Neural cell (in vitro differentiated cells): ENCODE measurements around the gene SPDL1. TPM values are rescaled to one million over a fixed set of nuclear protein-coding genes. Genes with fewer than 3 reads are reported as not detected.

Experiments
- H2AFZ ChIP-seq: fragments of 200-600, 300-800 bp; sonication (generic), shearing (Covaris generic); 2 replicates; pipeline ENCODE4 v1.6.0; 2014; ENCODE audit warnings: low read depth, mild to moderate bottlenecking, antibody characterized with exemption, low read length, moderate library complexity
- H3F3A ChIP-seq: fragments of 200-600 bp; shearing (Covaris generic); 2 replicates; pipeline ENCODE4 v1.6.1; 2016; ENCODE audit warnings: mild to moderate bottlenecking, moderate library complexity, mixed read lengths, antibody characterized with exemption, low read length; ENCODE audit not compliant: insufficient read depth, poor library complexity, severe bottlenecking
- H3K27ac ChIP-seq: fragments of 200-600, 300-800 bp; sonication (generic), shearing (Covaris generic); 2 replicates; pipeline ENCODE4 v1.5.1; 2014; ENCODE audit warnings: mild to moderate bottlenecking, low read length, moderate library complexity
- H3K27me3 ChIP-seq: fragments of 300-800, 200-600 bp; sonication (generic), shearing (Covaris generic); 2 replicates; pipeline ENCODE4 v1.6.0; 2014; ENCODE audit warnings: mild to moderate bottlenecking, low read depth, low read length, moderate library complexity; ENCODE audit not compliant: insufficient read depth
- H3K36me3 ChIP-seq: fragments of 300-800, 200-600 bp; sonication (generic), shearing (Covaris generic); 2 replicates; pipeline ENCODE4 v1.5.1; 2014; ENCODE audit warnings: mild to moderate bottlenecking, antibody characterized with exemption, low read length, moderate library complexity; ENCODE audit not compliant: insufficient read depth
- H3K4me2 ChIP-seq: fragments of 300-800, 200-600 bp; sonication (generic), shearing (Covaris generic); 2 replicates; pipeline ENCODE4 v1.6.0; 2014; ENCODE audit warnings: mild to moderate bottlenecking, low read length
- H3K4me3 ChIP-seq: fragments of 300-800, 200-600 bp; sonication (generic), shearing (Covaris generic); 2 replicates; pipeline ENCODE4 v1.5.1; 2014; ENCODE audit warnings: mild to moderate bottlenecking, low read length, moderate library complexity
- H3K79me2 ChIP-seq: fragments of 200-600 bp; shearing (Covaris generic); replicated peaks from 2 replicates; pipeline ENCODE4 v1.6.0; 2014; ENCODE audit warnings: mild to moderate bottlenecking, low read length, moderate library complexity; ENCODE audit not compliant: insufficient read depth
- H3K9ac ChIP-seq: fragments of 300-800, 200-600 bp; sonication (generic), shearing (Covaris generic); 2 replicates; pipeline ENCODE4 v1.6.1; 2016; ENCODE audit warnings: mild to moderate bottlenecking, low read length, mixed read lengths
- H3K9me2 ChIP-seq: fragments of 200-600 bp; shearing (Covaris generic); 2 replicates; pipeline ENCODE4 v1.6.1; 2016; ENCODE audit warnings: mild to moderate bottlenecking, low read length, mixed read lengths; ENCODE audit not compliant: insufficient read depth
- H3K9me3 ChIP-seq: fragments of 200-600, 300-800 bp; sonication (generic), shearing (Covaris generic); 2 replicates; pipeline ENCODE4 v1.6.1; 2016; ENCODE audit warnings: mild to moderate bottlenecking, mixed run types, low read length, moderate library complexity, mixed read lengths
- H4K20me1 ChIP-seq: fragments of 200-600 bp; shearing (Covaris generic); 2 replicates; pipeline ENCODE4 v1.6.1; 2016; ENCODE audit warnings: mild to moderate bottlenecking, mixed run types; ENCODE audit not compliant: insufficient read depth
- EP300 ChIP-seq: fragments of 450-650 bp; conservative IDR thresholded peaks from 2 replicates; pipeline ENCODE4 v1.6.1; 2014; ENCODE audit warnings: antibody characterized with exemption, mild to moderate bottlenecking, moderate library complexity; ENCODE audit not compliant: poor library complexity, severe bottlenecking
- EZH2 ChIP-seq: fragments of 200-600, 300-800 bp; shearing (Covaris generic), sonication (generic); IDR thresholded peaks from 2 replicates; pipeline ENCODE4 v1.6.1; 2014; ENCODE audit warnings: antibody characterized with exemption, low read length, borderline replicate concordance, mild to moderate bottlenecking; ENCODE audit not compliant: insufficient read depth, poor library complexity, severe bottlenecking
- MXI1 ChIP-seq: fragments of 450-650 bp; conservative IDR thresholded peaks from 2 replicates; pipeline ENCODE4 v1.6.1; 2014; ENCODE audit warnings: antibody characterized with exemption, mild to moderate bottlenecking; ENCODE audit not compliant: poor library complexity, severe bottlenecking
- POLR2AphosphoS5 ChIP-seq: IDR thresholded peaks from 2 replicates; pipeline ENCODE4 v1.6.1; 2012
- RAD21 ChIP-seq: fragments of 450-650 bp; conservative IDR thresholded peaks from 2 replicates; pipeline ENCODE4 v1.6.1; 2014; ENCODE audit warnings: antibody characterized with exemption, mild to moderate bottlenecking, moderate library complexity
- SMC3 ChIP-seq: fragments of 450-650 bp; conservative IDR thresholded peaks from 2 replicates; pipeline ENCODE4 v1.6.1; 2014; ENCODE audit warnings: antibody characterized with exemption, mild to moderate bottlenecking, moderate library complexity; ENCODE audit not compliant: poor library complexity
- TAF1 ChIP-seq: IDR thresholded peaks from 2 replicates; pipeline ENCODE4 v1.6.1; 2012; ENCODE audit warnings: low read depth
- polyA plus RNA-seq: library from polyadenylated mRNA; depleted of rRNA; stranded (reverse); fragments of >200 nt; gene quantifications from 2 replicates; pipeline ENCODE4 v1.2.3, GENCODE V29; 2014
- TF ChIP-seq, protein P1 (sequence below): fragments of 450-650 bp; IDR thresholded peaks from 2 replicates; pipeline ENCODE4 v1.5.1; 2014; ENCODE audit warnings: antibody characterized with exemption, mild to moderate bottlenecking, moderate library complexity; ENCODE audit not compliant: poor library complexity, severe bottlenecking
- TF ChIP-seq, protein P2 (sequence below): IDR thresholded peaks from 2 replicates; pipeline ENCODE4 v1.6.1; 2012; ENCODE audit warnings: borderline replicate concordance

SPDL1 gene
- polyA plus RNA-seq, 1 donor from 2014 or later, result 26.6 TPM

- Histone ChIP-seq H3K9me2 (no peaks in the 10 kb centered on the region), H3K27me3 (no peaks in the 10 kb centered on the region), H3K9ac (no peak overlapping the region), H4K20me1 (no peaks in the 10 kb centered on the region), H3K9me3 (no peaks in the 10 kb centered on the region), H3F3A (no peaks in the 10 kb centered on the region), H2AFZ (no peak overlapping the region), H3K4me2 (no peak overlapping the region), H3K79me2 (no peaks in the 10 kb centered on the region), H3K4me3 (no peak overlapping the region), H3K27ac (no peak overlapping the region), H3K36me3 (no peaks in the 10 kb centered on the region)
- TF ChIP-seq EZH2, result no peak
- TF ChIP-seq, protein P1, sequence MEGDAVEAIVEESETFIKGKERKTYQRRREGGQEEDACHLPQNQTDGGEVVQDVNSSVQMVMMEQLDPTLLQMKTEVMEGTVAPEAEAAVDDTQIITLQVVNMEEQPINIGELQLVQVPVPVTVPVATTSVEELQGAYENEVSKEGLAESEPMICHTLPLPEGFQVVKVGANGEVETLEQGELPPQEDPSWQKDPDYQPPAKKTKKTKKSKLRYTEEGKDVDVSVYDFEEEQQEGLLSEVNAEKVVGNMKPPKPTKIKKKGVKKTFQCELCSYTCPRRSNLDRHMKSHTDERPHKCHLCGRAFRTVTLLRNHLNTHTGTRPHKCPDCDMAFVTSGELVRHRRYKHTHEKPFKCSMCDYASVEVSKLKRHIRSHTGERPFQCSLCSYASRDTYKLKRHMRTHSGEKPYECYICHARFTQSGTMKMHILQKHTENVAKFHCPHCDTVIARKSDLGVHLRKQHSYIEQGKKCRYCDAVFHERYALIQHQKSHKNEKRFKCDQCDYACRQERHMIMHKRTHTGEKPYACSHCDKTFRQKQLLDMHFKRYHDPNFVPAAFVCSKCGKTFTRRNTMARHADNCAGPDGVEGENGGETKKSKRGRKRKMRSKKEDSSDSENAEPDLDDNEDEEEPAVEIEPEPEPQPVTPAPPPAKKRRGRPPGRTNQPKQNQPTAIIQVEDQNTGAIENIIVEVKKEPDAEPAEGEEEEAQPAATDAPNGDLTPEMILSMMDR, result no peak
- no peak for TF ChIP-seq RAD21
Measured at GRCh38 chr5:169550227-169550626, 33.3 kb upstream of the SPDL1 start.

DNA sequence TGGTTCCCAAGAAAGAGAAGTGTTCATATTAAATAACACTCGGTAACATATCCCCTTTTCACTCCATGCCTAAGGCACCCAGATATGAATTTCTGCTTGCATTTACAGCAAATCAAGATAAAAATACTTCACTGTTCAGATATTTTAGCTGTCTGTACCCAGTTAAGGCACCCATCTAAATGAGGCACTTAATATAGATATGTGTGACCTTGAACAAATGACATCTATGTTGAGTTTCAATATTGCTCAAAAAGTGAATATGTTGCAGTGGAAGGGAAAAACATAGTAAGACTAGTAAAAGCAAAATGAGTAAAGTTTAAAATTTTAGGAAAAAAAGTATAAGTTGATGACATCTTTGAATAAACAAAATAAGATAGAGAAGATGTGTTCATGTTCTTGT, 32.4 kb upstream of the SPDL1 start:
- Histone ChIP-seq H3K9me2 (no peaks in the 10 kb centered on the region), H3K4me2 (no peak overlapping the region), H3K36me3 (no peaks in the 10 kb centered on the region), H3F3A (no peaks in the 10 kb centered on the region), H2AFZ (no peak overlapping the region), H3K9me3 (no peaks in the 10 kb centered on the region), H3K27me3 (no peaks in the 10 kb centered on the region), H3K79me2 (no peaks in the 10 kb centered on the region), H4K20me1 (no peaks in the 10 kb centered on the region), H3K4me3 (no peak overlapping the region), H3K27ac (no peak overlapping the region), H3K9ac (no peak overlapping the region)
- no peak for TF ChIP-seq EZH2
- TF ChIP-seq SMC3, result no peak
- TF ChIP-seq, protein P2, sequence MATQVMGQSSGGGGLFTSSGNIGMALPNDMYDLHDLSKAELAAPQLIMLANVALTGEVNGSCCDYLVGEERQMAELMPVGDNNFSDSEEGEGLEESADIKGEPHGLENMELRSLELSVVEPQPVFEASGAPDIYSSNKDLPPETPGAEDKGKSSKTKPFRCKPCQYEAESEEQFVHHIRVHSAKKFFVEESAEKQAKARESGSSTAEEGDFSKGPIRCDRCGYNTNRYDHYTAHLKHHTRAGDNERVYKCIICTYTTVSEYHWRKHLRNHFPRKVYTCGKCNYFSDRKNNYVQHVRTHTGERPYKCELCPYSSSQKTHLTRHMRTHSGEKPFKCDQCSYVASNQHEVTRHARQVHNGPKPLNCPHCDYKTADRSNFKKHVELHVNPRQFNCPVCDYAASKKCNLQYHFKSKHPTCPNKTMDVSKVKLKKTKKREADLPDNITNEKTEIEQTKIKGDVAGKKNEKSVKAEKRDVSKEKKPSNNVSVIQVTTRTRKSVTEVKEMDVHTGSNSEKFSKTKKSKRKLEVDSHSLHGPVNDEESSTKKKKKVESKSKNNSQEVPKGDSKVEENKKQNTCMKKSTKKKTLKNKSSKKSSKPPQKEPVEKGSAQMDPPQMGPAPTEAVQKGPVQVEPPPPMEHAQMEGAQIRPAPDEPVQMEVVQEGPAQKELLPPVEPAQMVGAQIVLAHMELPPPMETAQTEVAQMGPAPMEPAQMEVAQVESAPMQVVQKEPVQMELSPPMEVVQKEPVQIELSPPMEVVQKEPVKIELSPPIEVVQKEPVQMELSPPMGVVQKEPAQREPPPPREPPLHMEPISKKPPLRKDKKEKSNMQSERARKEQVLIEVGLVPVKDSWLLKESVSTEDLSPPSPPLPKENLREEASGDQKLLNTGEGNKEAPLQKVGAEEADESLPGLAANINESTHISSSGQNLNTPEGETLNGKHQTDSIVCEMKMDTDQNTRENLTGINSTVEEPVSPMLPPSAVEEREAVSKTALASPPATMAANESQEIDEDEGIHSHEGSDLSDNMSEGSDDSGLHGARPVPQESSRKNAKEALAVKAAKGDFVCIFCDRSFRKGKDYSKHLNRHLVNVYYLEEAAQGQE, result no peak
- TF ChIP-seq RAD21, result no peak
- TF ChIP-seq TAF1, result no peak
- no peak for TF ChIP-seq POLR2AphosphoS5
- TF ChIP-seq, protein P1, result no peak
- no peak for TF ChIP-seq MXI1
- TF ChIP-seq EP300, result no peak
